Spleen (tissue), 11 donors: ENCODE measurements around the gene ALX1. TPM values are rescaled to one million over a fixed set of nuclear protein-coding genes. Genes with fewer than 3 reads are reported as not detected.
"Not testable (repeated sequence)": the region's sequence is repeated elsewhere in the genome, so short reads cannot be mapped to it uniquely, and the experiment has no call there.

Source experiments
- DNase-seq: peaks from one replicate; pipeline ENCODE4 v3.0.0-alpha.2; 2020
- H3K27ac ChIP-seq, 8 donors: fragments of 200-600 bp; sonication (generic) in 7 of 8; 1 replicate in 4 of 8; 2 replicates in 4 of 8; pipeline versions ENCODE4 v1.5.0 to v1.8.0; 2016 to 2021; ENCODE audit warnings: inconsistent platforms in 4 of 8, mild to moderate bottlenecking in 4 of 8, moderate library complexity in 1 of 8
- H3K27me3 ChIP-seq, 7 donors: fragments of 200-600 bp; sonication (generic) in 6 of 7; replicated peaks in 1 of 7; 1 replicate in 4 of 7; 2 replicates in 3 of 7; pipeline versions ENCODE4 v1.5.0 to v1.8.0; 2016 to 2021; ENCODE audit warnings: inconsistent platforms in 3 of 7, mild to moderate bottlenecking in 1 of 7
- H3K36me3 ChIP-seq, 6 donors: fragments of 200-600 bp; sonication (generic) in 5 of 6; 1 replicate in 4 of 6; 2 replicates in 2 of 6; pipeline versions ENCODE4 v1.5.0 to v1.8.0; 2016 to 2021; ENCODE audit warnings: inconsistent platforms in 2 of 6
- H3K4me1 ChIP-seq, 6 donors: fragments of 200-600 bp; sonication (generic) in 5 of 6; 1 replicate in 3 of 6; 2 replicates in 3 of 6; pipeline versions ENCODE4 v1.5.0 to v1.8.0; 2016 to 2021; ENCODE audit warnings: inconsistent platforms in 3 of 6
- H3K4me3 ChIP-seq, 8 donors: fragments of 200-600 bp; sonication (generic) in 7 of 8; 1 replicate in 4 of 8; 2 replicates in 4 of 8; pipeline versions ENCODE4 v1.5.0 to v1.8.0; 2016 to 2021; ENCODE audit warnings: inconsistent platforms in 4 of 8, mild to moderate bottlenecking in 4 of 8, moderate library complexity in 2 of 8
- H3K9me3 ChIP-seq, 8 donors: fragments of 200-600 bp; sonication (generic) in 7 of 8; 1 replicate in 4 of 8; 2 replicates in 4 of 8; pipeline versions ENCODE4 v1.5.0 to v1.8.0; 2016 to 2021; ENCODE audit warnings: inconsistent platforms in 4 of 8
- CTCF ChIP-seq, 11 experiments: fragments of 200-600 bp in 7 of 11; fragments of 450-650 bp in 4 of 11; sonication (generic) in 4 of 11; IDR thresholded peaks in 8 of 11; conservative IDR thresholded peaks in 3 of 11; 1 replicate in 7 of 11; 2 replicates in 4 of 11; pipeline versions ENCODE4 v1.4.0 to v1.8.0; 2016 to 2021; ENCODE audit warnings: antibody characterized with exemption in 11 of 11, inconsistent platforms in 4 of 11, mild to moderate bottlenecking in 1 of 11
- POLR2A ChIP-seq, 3 donors: fragments of 450-650 bp; IDR thresholded peaks; one replicate each; pipeline ENCODE4 v1.5.1; 2017; ENCODE audit warnings: antibody characterized with exemption in 3 of 3, mild to moderate bottlenecking in 1 of 3
- POLR2AphosphoS5 ChIP-seq, 3 donors: sonication (generic); formaldehyde crosslinking; IDR thresholded peaks; one replicate each; pipeline ENCODE4 v1.5.1; 2017; ENCODE audit warnings: antibody characterized with exemption in 3 of 3
- WGBS, 5 donors: extraction: QIAGEN DNeasy Blood & Tissue Kit in 3 of 5; methylation state at CpG; one replicate each; pipeline versions ENCODE4 v1.1.5 to v1.1.7; 2013 to 2018; 5-methylcytosine and 5-hydroxymethylcytosine counted together
- intact Hi-C: fragments of 100-400 bp; cut with DNase I; formaldehyde crosslinking; loops from one replicate; pipeline ENCODE4 v1.15.0; 2023; ENCODE audit warnings: low total_unique reads
- polyA plus RNA-seq, 3 donors: library from polyadenylated mRNA; stranded (reverse); fragments of 200-250 nt; gene quantifications; one replicate each; pipeline ENCODE4 v1.2.1, GENCODE V29; 2013
- total RNA-seq, 7 donors: library from RNA; depleted of rRNA in 3 of 7; stranded (reverse); fragments of >200 nt in 3 of 7; fragmentation: NEBNext Ultra II Directional in 4 of 7; extraction: Animal tissue kit (Norgen Biotek cat#: 25700) in 4 of 7; gene quantifications; one replicate each; pipeline versions ENCODE4 v1.1.0 to v1.2.1, GENCODE V29; 2016 to 2021
- donor health status: healthy with polysubstance abuse.
- donor health status: DM: no; HTN: no; CAD: no; lungs with moderate emphysema.
- donor health status: DM: no; HTN: no; CAD: no.
- donor health status: Bipolar disorder and iron deficiency.
- donor health status: healthy.
- donor health status: DM: no; HTN: no; CAD: no.
- donor health status: DM: yes; HTN: yes; CAD: no.

The ALX1 gene
- total and polyA plus RNA-seq, 10 donors: not detected

GRCh38 chr12:85308374-85308773 is 28.4 kb downstream of the ALX1 start:
- Histone ChIP-seq H3K27ac (no peak overlapping the region), H3K36me3 (no peaks in the 10 kb centered on the region), H3K9me3 (no peaks in the 10 kb centered on the region), H3K4me1 (no peaks in the 10 kb centered on the region), H3K4me3 (no peak overlapping the region), H3K27me3 (peaks cover 0 to 4% (median 0%) of the 10 kb centered on the region in 7 donors)
- WGBS, 5 donors: 53 to 61% (median 58%) methylated on average over 5 of the region's 5 CpGs
- TF ChIP-seq CTCF (IDR thresholded peaks at IDR 0.05 in 8 of 11, conservative IDR thresholded peaks at IDR 0.05 in 3 of 11) (no peak), POLR2A (IDR thresholded peaks at IDR 0.05) (no peak), POLR2AphosphoS5 (IDR thresholded peaks at IDR 0.05) (no peak)
- intact Hi-C loops: no loop called here
- no peak for DNase-seq

GRCh38 chr12:85309125-85309566 is 29.1 kb downstream of the ALX1 start:
- Histone ChIP-seq H3K9me3 (no peaks in the 10 kb centered on the region), H3K27me3 (peaks cover 0 to 4% (median 0%) of the 10 kb centered on the region in 7 donors), H3K27ac (no peak overlapping the region), H3K36me3 (no peaks in the 10 kb centered on the region), H3K4me3 (no peak overlapping the region), H3K4me1 (no peaks in the 10 kb centered on the region)
- intact Hi-C loops: no loop called here
- 48 to 55% (median 50%) methylated on average over 5 of the region's 5 CpGs for WGBS, 5 donors
- no peak for DNase-seq
- TF ChIP-seq POLR2A (IDR thresholded peaks at IDR 0.05) (no peak), POLR2AphosphoS5 (IDR thresholded peaks at IDR 0.05) (no peak), CTCF (IDR thresholded peaks at IDR 0.05 in 8 of 11, conservative IDR thresholded peaks at IDR 0.05 in 3 of 11) (no peak)

GRCh38 chr12:85310025-85310424 is 30.0 kb downstream of the ALX1 start:
- TF ChIP-seq CTCF (IDR thresholded peaks at IDR 0.05 in 8 of 11, conservative IDR thresholded peaks at IDR 0.05 in 3 of 11): no peak
- TF ChIP-seq POLR2AphosphoS5 (IDR thresholded peaks at IDR 0.05): no peak
- no peak for TF ChIP-seq POLR2A (IDR thresholded peaks at IDR 0.05)
- Histone ChIP-seq H3K4me3 (no peak overlapping the region), H3K9me3 (no peaks in the 10 kb centered on the region), H3K27ac (no peak overlapping the region), H3K4me1 (no peaks in the 10 kb centered on the region), H3K27me3 (peaks cover 0 to 4% (median 0%) of the 10 kb centered on the region in 7 donors), H3K36me3 (no peaks in the 10 kb centered on the region)
- intact Hi-C loops: no loop called here
- 39 to 57% (median 47%) methylated on average over 3 of the region's 3 CpGs for WGBS, 5 donors
- no peak for DNase-seq

GRCh38 chr12:85310456-85311076 is 30.5 kb downstream of the ALX1 start:
- H3K27ac ChIP-seq: no peak overlapping the region
- WGBS, 5 donors: 84 to 94% (median 86%) methylated on average over 2 of the region's 2 CpGs

GRCh38 chr12:85317866-85318636 is 38.0 kb downstream of the ALX1 start:
- H3K36me3 ChIP-seq, H3K4me1 ChIP-seq, intact Hi-C loops, H3K9me3 ChIP-seq, H3K27ac ChIP-seq, H3K27me3 ChIP-seq, H3K4me3 ChIP-seq: not testable (repeated sequence)
- WGBS, 5 donors: 85 to 90% (median 88%) methylated on average over 33 of the region's 33 CpGs
- peak; percentile 40 for DNase-seq

More at GRCh38 chr12:85310456-85311076, 30.5 kb downstream of the ALX1 start:
- Histone ChIP-seq H3K4me3 (no peak overlapping the region), H3K36me3 (no peaks in the 10 kb centered on the region), H3K4me1 (no peaks in the 10 kb centered on the region), H3K9me3 (no peaks in the 10 kb centered on the region), H3K27me3 (peaks cover 0 to 4% (median 0%) of the 10 kb centered on the region in 7 donors)
- intact Hi-C loops: no loop called here
- TF ChIP-seq CTCF (IDR thresholded peaks at IDR 0.05 in 8 of 11, conservative IDR thresholded peaks at IDR 0.05 in 3 of 11): peak in 1 of 11 experiments; percentile 11
- TF ChIP-seq POLR2A (IDR thresholded peaks at IDR 0.05): no peak
- DNase-seq: no peak
